ENCODE results near the gene FANCE. TPM values are rescaled to one million over a fixed set of nuclear protein-coding genes. Genes with fewer than 3 reads are reported as not detected.

Gene FANCE
- total and polyA plus RNA-seq, 9 of the 15 experiments (the other 6 are each of a cell fraction or from before 2014, with no cell fraction given), result 5.7 to 30.2 (median 17.0) TPM

DNA sequence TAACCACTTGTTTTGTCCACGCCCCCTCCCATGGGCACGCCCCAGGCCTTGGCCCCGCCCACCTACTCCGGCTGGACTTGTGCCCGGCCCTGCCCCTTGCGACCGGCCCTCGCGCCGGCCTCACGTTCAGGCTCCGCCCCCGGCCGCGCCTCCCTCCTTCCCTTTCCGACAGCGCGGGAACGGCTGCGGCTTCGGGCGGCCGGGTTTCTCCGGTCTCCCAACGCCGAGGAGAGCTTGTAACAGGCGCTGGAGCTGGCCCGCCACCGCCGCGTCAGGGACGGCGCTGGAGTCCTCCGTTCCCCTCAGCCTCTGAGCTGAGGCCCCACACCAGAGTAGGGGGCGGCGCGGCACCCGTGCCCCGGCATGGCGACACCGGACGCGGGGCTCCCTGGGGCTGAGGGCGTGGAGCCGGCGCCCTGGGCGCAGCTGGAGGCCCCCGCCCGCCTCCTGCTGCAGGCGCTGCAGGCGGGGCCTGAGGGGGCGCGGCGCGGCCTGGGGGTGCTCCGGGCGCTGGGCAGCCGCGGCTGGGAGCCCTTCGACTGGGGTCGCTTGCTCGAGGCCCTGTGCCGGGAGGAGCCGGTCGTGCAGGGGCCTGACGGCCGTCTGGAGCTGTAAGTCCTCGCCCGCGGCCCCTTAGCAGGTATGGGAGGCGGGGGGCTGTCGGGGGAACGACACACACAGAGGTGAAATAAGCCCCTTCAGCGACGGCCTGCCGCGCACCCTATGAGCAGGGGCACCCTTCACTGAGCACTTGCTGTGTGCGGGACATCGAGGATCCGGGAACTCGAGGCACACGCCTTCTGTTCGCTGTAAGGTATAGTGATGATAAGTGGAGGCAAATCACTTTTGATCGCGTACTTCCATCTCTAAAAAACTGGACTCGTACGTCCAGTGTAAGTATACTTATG, at the start of gene FANCE (continued):
- TF ChIP-seq NUFIP1 (IDR thresholded peaks at IDR 0.05; ENCODE audit: partially characterized antibody) (no peak), HDAC2 (IDR thresholded peaks at IDR 0.05) (0 out of 2 replicates have a peak, but pooled peaks have one; percentile 42), EP400 (IDR thresholded peaks at IDR 0.05) (peak; percentile 81; the same call in 1 of the 2 replicates), ZBTB8A (IDR thresholded peaks at IDR 0.05; ENCODE audit: partially characterized antibody) (no peak), NR4A1 (CRISPR knock-in tag; IDR thresholded peaks at IDR 0.05) (no peak; the same call in 1 of the 2 replicates), NR4A1 (tag; IDR thresholded peaks at IDR 0.05) (0 out of 2 replicates have a peak, but pooled peaks have one; percentile 68), MCM5 (IDR thresholded peaks at IDR 0.05; ENCODE audit: low read depth) (no peak), ZNF274 (IDR thresholded peaks at IDR 0.05; ENCODE audit: borderline replicate concordance, low read depth, low read length) (no peak), SRSF1 (IDR thresholded peaks at IDR 0.05; ENCODE audit: low read depth, low read length) (no peak), ZNF24 (IDR thresholded peaks at IDR 0.05) (0 out of 2 replicates have a peak, but pooled peaks have one; percentile 12), TBP (optimal IDR thresholded peaks at IDR 0.05; ENCODE audit: low read depth, low read length) (peak; percentile 53), ZNF134 (CRISPR knock-in tag; conservative IDR thresholded peaks at IDR 0.05) (no peak), ZFP1 (CRISPR knock-in tag; IDR thresholded peaks at IDR 0.05) (no peak), FOXA3 (CRISPR knock-in tag; conservative IDR thresholded peaks at IDR 0.05 in 1 of 2, IDR thresholded peaks at IDR 0.05 in 1 of 2) (no peak; a peak in 1 of 4 replicates), KDM2B (CRISPR knock-in tag; IDR thresholded peaks at IDR 0.05) (peak; percentile 78; the same call in 1 of the 2 replicates), XRCC4 (IDR thresholded peaks at IDR 0.05; ENCODE audit: extremely low read depth, insufficient read depth, insufficient read length) (no peak), ZNF263 (CRISPR knock-in tag; IDR thresholded peaks at IDR 0.05; ENCODE audit: borderline replicate concordance) (no peak), GTF2E2 (tag; IDR thresholded peaks at IDR 0.05) (peak; percentile 46; the same call in 1 of the 2 replicates)
- TF ChIP-seq, protein P1, sequence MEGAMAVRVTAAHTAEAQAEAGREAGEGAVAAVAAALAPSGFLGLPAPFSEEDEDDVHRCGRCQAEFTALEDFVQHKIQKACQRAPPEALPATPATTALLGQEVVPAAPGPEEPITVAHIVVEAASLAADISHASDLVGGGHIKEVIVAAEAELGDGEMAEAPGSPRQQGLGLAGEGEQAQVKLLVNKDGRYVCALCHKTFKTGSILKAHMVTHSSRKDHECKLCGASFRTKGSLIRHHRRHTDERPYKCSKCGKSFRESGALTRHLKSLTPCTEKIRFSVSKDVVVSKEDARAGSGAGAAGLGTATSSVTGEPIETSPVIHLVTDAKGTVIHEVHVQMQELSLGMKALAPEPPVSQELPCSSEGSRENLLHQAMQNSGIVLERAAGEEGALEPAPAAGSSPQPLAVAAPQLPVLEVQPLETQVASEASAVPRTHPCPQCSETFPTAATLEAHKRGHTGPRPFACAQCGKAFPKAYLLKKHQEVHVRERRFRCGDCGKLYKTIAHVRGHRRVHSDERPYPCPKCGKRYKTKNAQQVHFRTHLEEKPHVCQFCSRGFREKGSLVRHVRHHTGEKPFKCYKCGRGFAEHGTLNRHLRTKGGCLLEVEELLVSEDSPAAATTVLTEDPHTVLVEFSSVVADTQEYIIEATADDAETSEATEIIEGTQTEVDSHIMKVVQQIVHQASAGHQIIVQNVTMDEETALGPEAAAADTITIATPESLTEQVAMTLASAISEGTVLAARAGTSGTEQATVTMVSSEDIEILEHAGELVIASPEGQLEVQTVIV (CRISPR knock-in tag; IDR thresholded peaks at IDR 0.05; ENCODE audit: borderline replicate concordance), result no peak
- TF ChIP-seq, protein P2, sequence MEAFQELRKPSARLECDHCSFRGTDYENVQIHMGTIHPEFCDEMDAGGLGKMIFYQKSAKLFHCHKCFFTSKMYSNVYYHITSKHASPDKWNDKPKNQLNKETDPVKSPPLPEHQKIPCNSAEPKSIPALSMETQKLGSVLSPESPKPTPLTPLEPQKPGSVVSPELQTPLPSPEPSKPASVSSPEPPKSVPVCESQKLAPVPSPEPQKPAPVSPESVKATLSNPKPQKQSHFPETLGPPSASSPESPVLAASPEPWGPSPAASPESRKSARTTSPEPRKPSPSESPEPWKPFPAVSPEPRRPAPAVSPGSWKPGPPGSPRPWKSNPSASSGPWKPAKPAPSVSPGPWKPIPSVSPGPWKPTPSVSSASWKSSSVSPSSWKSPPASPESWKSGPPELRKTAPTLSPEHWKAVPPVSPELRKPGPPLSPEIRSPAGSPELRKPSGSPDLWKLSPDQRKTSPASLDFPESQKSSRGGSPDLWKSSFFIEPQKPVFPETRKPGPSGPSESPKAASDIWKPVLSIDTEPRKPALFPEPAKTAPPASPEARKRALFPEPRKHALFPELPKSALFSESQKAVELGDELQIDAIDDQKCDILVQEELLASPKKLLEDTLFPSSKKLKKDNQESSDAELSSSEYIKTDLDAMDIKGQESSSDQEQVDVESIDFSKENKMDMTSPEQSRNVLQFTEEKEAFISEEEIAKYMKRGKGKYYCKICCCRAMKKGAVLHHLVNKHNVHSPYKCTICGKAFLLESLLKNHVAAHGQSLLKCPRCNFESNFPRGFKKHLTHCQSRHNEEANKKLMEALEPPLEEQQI (IDR thresholded peaks at IDR 0.05), result no peak
- TF ChIP-seq, protein P3, sequence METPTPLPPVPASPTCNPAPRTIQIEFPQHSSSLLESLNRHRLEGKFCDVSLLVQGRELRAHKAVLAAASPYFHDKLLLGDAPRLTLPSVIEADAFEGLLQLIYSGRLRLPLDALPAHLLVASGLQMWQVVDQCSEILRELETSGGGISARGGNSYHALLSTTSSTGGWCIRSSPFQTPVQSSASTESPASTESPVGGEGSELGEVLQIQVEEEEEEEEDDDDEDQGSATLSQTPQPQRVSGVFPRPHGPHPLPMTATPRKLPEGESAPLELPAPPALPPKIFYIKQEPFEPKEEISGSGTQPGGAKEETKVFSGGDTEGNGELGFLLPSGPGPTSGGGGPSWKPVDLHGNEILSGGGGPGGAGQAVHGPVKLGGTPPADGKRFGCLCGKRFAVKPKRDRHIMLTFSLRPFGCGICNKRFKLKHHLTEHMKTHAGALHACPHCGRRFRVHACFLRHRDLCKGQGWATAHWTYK (CRISPR knock-in tag; IDR thresholded peaks at IDR 0.05), result peak; percentile 39
